ENCODE data around the gene RAB43.
"Not testable (repeated sequence)": the region's sequence is repeated elsewhere in the genome, so short reads cannot be mapped to it uniquely, and the experiment has no call there.

RAB43 gene

GRCh38 chr3:129103296-129103695 is 18.3 kb downstream of the RAB43 start:
- TF ChIP-seq, protein P1, sequence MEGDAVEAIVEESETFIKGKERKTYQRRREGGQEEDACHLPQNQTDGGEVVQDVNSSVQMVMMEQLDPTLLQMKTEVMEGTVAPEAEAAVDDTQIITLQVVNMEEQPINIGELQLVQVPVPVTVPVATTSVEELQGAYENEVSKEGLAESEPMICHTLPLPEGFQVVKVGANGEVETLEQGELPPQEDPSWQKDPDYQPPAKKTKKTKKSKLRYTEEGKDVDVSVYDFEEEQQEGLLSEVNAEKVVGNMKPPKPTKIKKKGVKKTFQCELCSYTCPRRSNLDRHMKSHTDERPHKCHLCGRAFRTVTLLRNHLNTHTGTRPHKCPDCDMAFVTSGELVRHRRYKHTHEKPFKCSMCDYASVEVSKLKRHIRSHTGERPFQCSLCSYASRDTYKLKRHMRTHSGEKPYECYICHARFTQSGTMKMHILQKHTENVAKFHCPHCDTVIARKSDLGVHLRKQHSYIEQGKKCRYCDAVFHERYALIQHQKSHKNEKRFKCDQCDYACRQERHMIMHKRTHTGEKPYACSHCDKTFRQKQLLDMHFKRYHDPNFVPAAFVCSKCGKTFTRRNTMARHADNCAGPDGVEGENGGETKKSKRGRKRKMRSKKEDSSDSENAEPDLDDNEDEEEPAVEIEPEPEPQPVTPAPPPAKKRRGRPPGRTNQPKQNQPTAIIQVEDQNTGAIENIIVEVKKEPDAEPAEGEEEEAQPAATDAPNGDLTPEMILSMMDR (IDR thresholded peaks at IDR 0.05; ENCODE audit: low read depth, low read length, missing control alignments), result no peak
- in situ Hi-C loops (cut with HindIII; ENCODE audit: low pct_ligation_motif_present, low sequenced_read_pairs), result no loop called here
- H3K36me3 ChIP-seq (replicated peaks), result peaks cover 8% of the 10 kb centered on the region
- H3K27ac ChIP-seq, result no peak overlapping the region
- H3K4me3 ChIP-seq (ENCODE audit: low read depth, low read length), result no peak overlapping the region
- no peak for DNase-seq
- H3K27me3 ChIP-seq (replicated peaks), result no peaks in the 10 kb centered on the region

- in situ Hi-C loops (cut with HindIII; ENCODE audit: low pct_ligation_motif_present, low sequenced_read_pairs), result no loop called here
- H3K27ac ChIP-seq, result no peak overlapping the region
- H3K4me3 ChIP-seq (ENCODE audit: low read depth, low read length), result no peak overlapping the region
- no peaks in the 10 kb centered on the region for H3K27me3 ChIP-seq (replicated peaks)
- no peak for DNase-seq
- TF ChIP-seq, protein P1 (IDR thresholded peaks at IDR 0.05; ENCODE audit: low read depth, low read length, missing control alignments), result no peak
- H3K36me3 ChIP-seq (replicated peaks), result peaks cover 1% of the 10 kb centered on the region
These were observed 20.1 kb downstream of the RAB43 start for GRCh38 chr3:129101370-129102138.

- in situ Hi-C loops (cut with HindIII; ENCODE audit: low pct_ligation_motif_present, low sequenced_read_pairs), result no loop called here
- DNase-seq, result no peak
- TF ChIP-seq, protein P1 (IDR thresholded peaks at IDR 0.05; ENCODE audit: low read depth, low read length, missing control alignments), result no peak
- Histone ChIP-seq H3K27me3 (replicated peaks) (no peaks in the 10 kb centered on the region), H3K27ac (no peak overlapping the region), H3K36me3 (replicated peaks) (no peaks in the 10 kb centered on the region), H3K4me3 (ENCODE audit: low read depth, low read length) (no peak overlapping the region)
These were observed 21.3 kb downstream of the RAB43 start for GRCh38 chr3:129100274-129100673.

DNA sequence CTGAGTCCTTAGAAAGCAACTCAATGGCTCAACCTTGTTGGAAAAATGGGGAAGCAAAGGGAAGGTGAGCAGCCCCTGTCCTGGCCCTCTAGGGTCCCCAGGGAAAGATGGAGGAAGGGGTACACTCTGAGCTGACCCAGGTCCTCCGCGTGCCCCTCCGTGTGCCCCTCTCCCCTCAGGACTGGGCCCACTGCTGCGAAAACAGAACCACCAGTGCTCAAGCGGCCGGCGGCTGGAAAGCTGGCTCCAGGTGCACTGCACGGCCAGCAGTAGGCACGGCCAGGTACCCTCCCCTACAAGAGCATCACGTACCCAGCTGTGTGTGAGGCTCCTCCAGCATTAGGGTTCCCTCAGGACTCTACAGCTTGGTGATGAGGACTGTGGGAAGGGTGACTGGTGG is 26.3 kb downstream of the RAB43 start:
- peaks cover 22% of the 10 kb centered on the region for H3K36me3 ChIP-seq (replicated peaks)
- TF ChIP-seq, protein P1 (IDR thresholded peaks at IDR 0.05; ENCODE audit: low read depth, low read length, missing control alignments), result no peak
- H3K4me3 ChIP-seq (ENCODE audit: low read depth, low read length), result no peak overlapping the region
- no peak overlapping the region for H3K27ac ChIP-seq
- in situ Hi-C loops (cut with HindIII; ENCODE audit: low pct_ligation_motif_present, low sequenced_read_pairs), result no loop called here
- H3K27me3 ChIP-seq (replicated peaks), result no peaks in the 10 kb centered on the region
- DNase-seq, result no peak

DNA sequence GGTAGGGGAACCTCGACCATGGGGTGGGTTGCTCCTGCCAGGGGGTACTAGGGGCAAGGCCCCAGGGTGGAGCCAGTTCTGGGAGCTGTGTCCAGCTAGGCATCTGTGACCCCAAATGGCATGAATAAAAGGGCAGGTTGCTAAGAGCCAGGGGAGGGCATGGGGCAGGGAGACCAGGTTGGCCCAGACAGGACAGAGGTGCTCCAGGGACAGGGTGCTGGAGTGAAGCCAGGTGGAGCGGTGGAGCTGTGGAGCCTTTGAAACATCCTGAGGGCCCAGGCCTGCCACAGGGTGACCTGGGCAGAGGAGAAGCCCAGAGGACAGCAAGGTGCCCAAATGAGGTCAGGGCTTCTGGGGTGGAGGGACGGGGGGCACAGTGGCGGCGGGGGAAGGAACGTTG is 33.3 kb downstream of the RAB43 start:
- DNase-seq; H3K4me3 ChIP-seq (ENCODE audit: low read depth, low read length); H3K27ac ChIP-seq; H3K27me3 ChIP-seq (replicated peaks); in situ Hi-C loops (cut with HindIII; ENCODE audit: low pct_ligation_motif_present, low sequenced_read_pairs): not testable (repeated sequence)
- peaks cover 11% of the 10 kb centered on the region for H3K36me3 ChIP-seq (replicated peaks)

GRCh38 chr3:129087904-129088303 is 33.7 kb downstream of the RAB43 start:
- in situ Hi-C loops (cut with HindIII; ENCODE audit: low pct_ligation_motif_present, low sequenced_read_pairs); H3K27ac ChIP-seq: not testable (repeated sequence)
- DNase-seq, result peak; percentile 9

More at GRCh38 chr3:129087904-129088303, 33.7 kb downstream of the RAB43 start:
- H3K36me3 ChIP-seq (replicated peaks); H3K4me3 ChIP-seq (ENCODE audit: low read depth, low read length); H3K27me3 ChIP-seq (replicated peaks): not testable (repeated sequence)

Measured in brain microvascular endothelial cell (primary cell).